GM18858 (cell line): ENCODE data around the gene GOLGA8S.
"Not testable (repeated sequence)": the region's sequence is repeated elsewhere in the genome, so short reads cannot be mapped to it uniquely, and the experiment has no call there.

Experiments used
- ATAC-seq: cut with Tn5 transposase; IDR thresholded peaks from one replicate; pipeline ENCODE4 v1.9.1; 2021; ENCODE audit not compliant: unreplicated experiment

GOLGA8S gene

DNA sequence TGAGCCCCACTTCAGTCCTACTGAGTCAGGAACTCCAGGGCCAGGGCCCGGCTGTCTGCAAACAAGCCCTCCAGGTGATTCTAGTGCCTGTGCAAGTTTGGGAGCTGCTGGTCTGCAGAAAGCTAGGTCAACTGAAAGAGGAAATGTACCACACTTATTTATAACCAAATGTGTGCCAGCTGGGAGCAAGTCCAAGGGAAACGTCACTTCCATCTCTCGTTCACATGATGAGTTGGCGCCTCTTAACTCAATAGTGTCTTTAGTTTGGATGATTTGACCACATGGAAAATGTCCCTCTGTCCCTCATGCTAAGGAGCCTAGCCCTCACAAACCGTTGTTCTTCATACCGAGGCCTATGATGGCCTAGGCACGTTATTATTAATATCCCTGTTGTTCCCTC is 43.2 kb downstream of the GOLGA8S start:
- ATAC-seq, result no peak

DNA sequence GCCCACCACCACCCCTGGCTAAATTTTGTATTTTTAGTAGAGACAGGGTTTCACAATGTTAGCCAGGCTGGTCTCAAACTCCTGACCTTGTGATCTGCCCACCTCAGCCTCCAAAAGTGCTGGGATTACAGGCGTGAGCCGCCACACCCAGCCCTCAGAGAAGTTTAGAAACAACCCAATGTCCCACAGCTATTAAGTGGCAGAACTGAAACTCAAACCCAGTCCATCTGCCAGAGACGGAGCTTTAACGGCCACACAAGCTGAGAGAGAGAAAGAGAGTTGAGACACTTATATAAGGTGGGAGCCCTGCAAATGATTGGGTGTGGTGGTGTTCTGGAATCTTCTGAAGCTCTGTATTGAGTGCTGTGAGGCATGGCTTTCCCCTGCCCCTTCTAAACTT is 43.8 kb downstream of the GOLGA8S start:
- not testable (repeated sequence) for ATAC-seq

DNA sequence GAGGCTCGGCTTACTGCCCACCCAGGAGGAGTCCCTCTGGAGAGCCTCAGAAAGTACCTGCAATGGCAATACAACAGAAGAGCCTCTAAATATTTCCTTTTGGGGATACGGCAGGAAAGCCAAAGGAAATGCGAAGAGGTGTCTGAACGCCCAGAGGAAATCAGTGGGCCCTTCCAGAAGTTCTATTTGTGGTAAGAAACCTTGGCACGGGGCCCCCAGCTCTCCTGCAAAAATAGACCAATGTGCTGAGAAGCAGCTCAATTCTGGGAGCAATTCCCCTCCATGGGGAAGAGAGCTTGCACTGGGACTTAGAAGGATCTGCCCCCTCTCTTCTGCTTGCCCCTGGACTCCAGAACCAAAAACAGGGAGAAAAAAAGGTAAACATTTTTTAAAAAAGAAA is 44.7 kb downstream of the GOLGA8S start:
- not testable (repeated sequence) for ATAC-seq

DNA sequence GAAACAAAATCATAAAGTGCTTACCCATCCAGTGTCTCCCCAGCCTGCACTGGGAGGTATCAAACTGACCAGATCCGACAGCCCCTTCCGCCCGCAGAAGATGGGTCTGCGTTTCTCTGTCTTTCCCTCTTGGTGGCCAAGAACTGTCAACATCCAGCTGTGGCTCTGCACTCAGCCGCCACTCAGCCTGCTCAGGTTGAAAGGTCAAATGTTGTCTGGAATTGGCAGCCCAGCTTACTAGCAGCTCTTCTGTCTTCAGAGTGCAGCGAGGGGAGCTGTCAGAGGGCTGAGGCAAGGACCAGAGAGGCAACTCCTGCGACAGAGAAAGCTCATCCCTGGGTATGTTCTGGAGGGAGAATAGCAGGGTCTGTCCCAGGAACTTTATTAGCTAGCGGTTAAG is 47.1 kb downstream of the GOLGA8S start:
- no peak for ATAC-seq

DNA sequence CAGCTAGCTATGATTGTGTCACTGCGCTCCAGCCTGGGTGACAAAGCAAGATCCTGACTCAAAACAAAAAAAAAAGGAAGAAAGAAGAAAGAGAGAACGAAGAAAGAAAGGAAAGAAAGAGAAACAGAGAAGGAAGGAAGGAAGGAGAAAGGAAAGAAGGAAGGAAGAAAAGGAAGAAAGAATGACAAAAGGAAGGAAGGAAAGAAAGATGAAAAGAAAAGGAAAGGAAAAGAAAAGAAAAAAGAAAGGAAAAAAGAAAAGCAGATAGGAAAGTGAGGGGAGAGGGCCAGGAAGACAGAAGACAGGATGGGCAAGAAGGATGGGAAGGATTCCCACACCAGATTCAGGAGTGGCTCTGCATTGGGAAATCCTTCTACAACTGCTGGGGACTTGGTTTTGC is 47.6 kb downstream of the GOLGA8S start:
- ATAC-seq, result no peak

DNA sequence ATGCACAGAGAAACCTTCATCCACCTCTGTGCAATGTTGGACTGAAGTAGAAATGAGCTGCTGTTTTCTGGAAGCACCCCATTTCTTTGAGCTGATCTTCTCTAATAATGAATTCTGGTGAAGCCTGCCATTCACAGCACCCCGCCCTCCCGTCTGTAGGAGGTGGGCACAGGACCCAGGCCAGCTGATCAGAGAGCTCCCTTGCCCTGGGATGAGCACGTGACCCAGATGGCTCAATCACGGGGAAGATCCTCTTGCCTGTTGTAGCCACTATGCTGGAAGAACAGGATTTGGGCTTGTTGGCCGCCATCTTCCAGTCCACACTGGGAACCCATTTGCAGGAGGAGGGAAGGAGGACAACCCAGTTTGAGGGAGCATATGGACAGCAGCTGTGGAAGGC is 48.0 kb downstream of the GOLGA8S start:
- no peak for ATAC-seq

DNA sequence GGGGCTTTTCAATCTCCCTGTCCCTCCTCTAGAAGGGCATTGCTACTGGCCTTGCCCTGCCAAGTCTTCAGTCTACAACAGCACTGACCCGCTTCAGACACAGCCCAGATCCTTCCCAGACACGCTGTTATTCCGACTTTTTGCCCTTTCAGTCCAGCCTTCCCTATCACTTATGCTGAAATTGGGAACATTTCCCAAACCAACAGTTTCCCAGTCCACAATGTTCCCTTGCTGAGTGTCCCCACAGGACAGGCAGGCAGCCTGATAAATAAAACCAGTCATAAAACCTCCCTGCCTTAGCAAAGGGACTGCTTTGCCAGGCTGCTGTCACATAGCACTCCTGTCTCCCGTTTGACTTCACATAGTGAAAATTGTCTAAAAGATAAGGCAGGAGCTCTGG is 49.0 kb downstream of the GOLGA8S start:
- ATAC-seq, result no peak

DNA sequence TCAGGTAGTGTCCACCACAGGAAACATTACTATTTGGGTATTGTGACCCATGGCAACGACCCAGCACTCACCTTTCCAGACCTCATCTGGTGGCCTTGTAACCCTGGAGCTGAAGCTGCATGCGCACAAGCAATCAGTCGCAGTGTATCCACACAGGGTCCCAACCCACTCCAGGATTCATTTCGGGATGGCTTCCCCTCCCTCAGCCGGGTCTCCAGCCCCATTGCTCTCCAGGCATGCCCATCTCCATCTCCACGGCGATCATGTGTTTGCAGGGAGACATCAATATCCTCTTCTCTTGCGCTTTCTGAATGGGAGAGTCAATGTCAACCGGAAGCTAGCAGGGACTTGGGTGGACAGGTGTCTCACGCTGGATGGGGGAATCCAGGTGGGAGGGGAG is 57.3 kb downstream of the GOLGA8S start:
- no peak for ATAC-seq

DNA sequence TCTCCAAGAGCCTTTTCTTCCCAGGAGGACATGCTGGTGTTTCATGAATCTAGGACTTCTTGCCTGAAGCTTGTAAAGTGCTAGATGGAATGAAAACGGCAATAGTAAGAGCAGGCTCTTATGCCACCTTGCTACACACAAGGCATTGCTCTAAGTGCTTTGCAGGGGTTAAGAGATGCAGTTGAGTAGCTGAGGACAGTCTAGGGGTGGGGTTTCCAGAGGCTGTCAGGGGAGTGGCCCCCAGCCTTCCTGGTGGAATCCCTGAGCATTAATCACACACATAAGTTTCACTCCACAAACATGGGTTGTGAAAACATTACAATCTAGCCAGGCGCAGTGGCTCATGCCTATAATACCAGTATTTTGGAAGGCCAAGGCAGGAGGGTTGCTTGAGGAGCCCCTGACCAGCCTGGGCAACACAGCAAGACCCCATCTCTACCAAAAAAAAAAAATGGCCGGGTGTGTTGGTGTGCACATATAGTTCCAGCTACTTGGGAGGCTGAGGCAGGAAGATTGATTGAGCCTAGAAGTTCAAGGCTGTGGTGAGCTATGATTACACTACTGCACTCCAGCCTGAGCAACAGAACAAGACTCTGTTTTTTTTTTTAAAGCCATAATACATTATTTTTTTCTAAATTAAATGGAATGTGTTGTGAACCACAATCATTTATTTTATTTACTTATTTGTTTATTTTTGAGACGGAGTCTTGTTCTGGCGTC is 58.5 kb downstream of the GOLGA8S start:
- not testable (repeated sequence) for ATAC-seq
